HG03460 (cell line): ENCODE measurements around the gene SLC35B1.

Experiments used
- ATAC-seq: cut with Tn5 transposase; IDR thresholded peaks from one replicate; pipeline ENCODE4 v1.9.1; 2021; ENCODE audit not compliant: unreplicated experiment

SLC35B1 gene

GRCh38 chr17:49700960-49701359, 6.8 kb downstream of the SLC35B1 start:
- no peak for ATAC-seq

DNA sequence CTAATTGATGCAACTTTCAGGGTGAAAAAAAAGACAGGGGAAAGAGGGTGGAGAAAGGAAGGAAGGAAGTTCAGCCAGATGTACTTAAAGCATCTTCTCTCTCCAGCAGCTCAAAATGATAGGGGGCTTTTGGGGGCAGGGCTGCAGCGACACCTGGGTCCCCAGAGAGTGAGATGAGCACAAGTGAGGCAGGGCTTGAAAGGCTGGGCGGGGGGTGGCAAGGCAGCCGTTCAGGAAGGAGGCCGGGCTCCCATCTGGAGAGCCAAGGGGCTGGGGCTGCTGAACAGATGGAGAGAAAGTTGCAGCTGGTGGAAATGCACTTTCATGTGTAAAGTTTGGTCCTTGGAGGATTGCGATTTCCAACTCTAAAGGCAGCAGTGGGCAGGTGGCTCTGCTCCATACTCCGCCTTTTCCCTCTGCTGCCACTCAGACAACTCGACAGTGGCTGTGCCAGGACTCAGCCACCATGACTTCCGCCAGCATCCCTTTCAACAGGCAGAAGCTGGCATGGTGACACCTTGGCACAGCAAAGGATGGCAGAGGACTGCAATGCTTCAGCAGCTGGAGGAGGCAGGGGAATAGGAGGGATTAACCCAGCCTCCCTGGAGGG, 7.7 kb downstream of the SLC35B1 start:
- no peak for ATAC-seq

GRCh38 chr17:49698005-49698404, 9.8 kb downstream of the SLC35B1 start:
- no peak for ATAC-seq

- ATAC-seq: no peak
Measured at GRCh38 chr17:49696233-49696761, 11.5 kb downstream of the SLC35B1 start.

DNA sequence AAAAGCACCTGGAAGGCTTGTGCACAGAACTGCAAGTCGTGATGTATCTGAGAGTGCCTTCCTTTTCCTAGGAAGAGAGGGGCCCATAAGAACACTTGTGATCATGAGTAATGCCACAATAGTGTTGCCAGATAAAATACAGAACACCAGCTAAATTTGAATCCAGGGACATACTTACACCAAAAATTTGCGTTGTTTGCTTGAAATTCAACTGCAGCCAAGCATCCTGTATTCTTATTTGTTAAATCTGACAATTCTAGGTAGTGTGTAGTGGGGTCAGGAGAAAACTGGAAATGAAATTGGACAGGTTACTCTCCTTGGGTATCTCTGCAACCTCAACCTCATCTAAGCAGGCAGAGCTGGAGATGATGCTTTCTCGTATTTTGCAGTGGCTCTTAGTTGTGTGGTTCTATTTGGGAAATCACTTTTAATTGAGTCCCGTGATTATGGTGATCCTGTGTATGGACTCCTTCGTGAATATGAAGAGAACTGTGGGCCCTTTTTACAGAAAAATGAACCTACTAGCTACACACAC, 12.0 kb downstream of the SLC35B1 start:
- no peak for ATAC-seq

DNA sequence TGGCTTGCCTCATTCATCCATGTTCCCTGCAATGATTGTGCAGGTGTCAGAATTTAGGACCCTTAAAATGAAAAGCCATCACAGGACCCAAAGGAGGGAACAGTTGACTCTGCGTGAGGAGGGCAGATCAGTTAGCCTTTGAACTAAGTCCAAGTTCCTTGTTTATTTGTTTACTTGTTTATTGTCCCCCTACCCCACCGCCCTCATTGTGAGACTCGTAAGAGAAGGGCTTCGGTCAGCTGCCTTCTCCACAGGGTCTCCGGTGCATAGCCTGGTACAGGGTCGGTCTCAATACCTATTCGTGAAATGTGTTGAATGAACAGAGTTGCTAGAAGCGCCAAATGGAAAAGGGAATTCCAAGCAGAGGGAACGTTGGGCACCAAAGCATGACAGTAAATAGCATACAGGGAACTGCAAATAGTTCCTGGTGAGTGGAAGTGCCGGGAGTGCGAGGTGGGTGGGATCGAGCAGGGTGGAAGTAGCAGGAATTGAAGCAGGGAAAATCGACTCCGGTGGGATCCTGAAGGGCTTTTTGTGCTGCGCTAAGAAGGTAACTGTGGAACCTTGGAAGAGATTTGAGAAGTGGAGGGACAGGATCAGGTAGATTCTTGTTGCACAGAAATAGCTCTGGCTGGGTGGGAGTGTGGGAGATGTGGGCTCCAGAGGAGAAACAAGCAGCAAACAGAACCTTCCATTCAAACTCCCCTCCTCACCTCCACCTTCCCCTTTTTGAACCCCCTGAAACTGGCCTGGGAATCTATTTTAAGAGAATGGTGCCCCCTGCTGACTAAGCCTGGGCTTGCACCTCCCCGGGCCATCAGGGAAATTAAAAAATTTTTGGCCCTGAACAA, 12.7 kb downstream of the SLC35B1 start:
- no peak for ATAC-seq

GRCh38 chr17:49692751-49693150, 15.0 kb downstream of the SLC35B1 start:
- no peak for ATAC-seq

DNA sequence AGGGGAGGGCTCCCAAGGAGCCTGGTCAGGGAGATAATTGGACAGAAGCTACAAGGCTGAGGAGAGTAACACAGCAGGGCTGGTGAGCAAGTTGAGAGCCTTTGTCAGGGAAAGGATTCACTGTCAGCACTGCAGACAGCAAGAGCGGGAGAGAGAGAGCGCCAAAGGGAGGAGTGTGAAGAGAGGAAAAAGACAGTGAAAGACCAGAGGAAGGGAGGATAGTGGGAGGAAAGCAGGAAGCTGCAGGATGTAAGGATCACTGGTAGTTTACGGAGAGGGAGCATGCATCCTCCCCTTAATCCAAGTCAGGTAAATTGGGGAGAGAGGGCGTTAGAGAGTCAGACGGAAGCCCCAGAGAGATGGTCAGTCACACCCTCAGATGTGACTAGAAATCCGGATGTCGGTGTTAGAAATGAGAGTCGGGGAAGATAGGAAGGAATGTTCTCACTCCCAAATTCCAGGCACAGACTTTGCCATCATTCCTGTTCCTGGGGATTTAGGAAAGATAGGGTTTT, 16.0 kb downstream of the SLC35B1 start:
- no peak for ATAC-seq

DNA sequence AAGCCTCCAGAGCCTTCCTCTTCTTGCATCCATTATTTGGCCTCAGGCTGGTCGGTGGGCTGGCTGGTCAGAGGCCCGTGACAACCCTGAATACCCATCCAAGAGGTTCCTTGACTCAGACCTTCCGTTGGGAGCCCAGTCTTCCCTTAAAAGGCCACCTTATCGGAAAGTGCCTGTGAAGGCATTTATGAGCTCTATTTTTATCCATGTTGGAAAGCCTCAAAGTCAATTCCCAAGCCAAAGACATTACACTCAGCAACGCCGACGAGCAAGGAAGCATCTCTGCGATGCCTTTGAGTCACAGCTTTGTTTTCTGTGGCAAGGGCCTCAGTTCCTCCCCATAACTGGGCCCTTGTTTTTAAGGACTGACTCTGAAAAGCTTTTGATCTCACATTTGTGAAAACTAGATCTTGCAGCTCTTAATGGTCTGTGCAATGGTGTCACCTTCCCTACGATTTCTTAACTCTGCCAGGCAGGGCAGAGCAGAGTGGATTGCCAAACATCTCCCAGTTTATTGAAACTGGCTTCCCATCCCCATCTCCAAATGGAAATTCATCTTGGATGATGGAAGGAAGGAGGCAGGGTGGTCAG, 16.6 kb downstream of the SLC35B1 start:
- ATAC-seq: no peak

DNA sequence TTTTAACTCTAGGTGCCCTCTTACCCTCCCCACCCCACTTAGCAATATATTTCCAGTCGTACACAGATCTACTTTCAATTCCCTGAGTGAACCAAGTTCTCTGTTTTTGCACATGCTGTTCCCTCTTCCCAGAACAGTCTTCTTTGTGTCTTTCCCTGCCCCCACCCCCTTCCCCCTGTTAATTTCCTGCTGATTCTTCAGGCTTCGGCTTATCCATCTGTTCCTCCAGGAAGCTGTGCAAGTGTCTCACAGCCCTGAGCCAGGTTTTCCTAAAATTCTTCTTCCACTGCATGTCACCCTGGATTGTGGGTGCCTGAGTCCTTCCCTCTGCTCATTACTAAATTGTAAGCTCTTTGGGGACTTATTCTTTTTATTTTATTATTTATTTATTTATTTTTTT, 17.5 kb downstream of the SLC35B1 start:
- no peak for ATAC-seq

DNA sequence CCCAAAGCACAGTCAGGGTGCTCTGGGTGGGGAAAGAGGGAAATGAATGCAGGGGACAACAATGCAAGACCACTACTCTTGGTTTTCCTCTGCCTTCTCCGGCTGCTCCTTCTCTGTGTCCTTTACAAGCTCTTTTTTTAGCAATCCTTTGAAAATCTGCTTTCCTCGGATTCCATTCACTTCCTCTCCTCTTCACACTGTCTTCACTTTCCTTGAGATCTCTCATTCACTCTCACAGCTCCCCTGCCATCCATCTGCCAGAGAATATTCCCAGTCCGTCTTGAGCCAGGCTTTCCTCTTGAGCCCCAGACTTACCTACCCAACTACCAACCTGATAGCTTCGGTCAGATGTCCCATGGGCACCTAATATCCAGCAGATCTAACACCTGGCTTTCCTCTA, 18.9 kb downstream of the SLC35B1 start:
- ATAC-seq: no peak

DNA sequence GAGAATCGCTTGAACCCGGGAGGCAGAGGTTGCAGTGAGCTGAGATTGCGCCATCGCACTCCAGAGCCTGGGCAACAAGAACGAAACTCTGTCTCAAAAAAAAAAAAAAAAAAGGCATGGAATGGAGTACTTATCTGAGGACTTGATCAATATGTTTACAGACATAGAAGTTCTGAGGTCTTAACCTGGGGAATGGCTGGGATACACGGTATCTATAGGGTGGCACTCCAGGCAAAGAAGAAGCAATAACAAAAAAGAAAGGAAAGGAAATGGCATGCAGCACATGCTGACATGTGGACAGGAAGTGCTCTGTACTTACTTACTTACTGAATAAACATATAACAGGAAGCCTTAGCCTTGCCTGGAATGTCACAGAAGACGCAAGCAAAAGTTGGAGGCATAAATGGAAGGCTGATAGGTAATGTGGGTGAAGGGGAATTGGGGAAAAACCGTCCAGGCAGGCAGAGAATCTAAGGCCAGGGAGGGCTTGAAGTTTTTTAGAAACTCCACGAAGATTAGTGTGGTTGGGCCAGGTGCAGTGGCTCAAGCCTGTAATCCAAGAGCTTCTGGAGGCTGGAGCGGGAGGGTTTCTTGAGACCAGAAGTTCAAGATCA, 19.8 kb downstream of the SLC35B1 start:
- ATAC-seq: no peak

GRCh38 chr17:49681106-49681979, 26.4 kb downstream of the SLC35B1 start:
- ATAC-seq: no peak

DNA sequence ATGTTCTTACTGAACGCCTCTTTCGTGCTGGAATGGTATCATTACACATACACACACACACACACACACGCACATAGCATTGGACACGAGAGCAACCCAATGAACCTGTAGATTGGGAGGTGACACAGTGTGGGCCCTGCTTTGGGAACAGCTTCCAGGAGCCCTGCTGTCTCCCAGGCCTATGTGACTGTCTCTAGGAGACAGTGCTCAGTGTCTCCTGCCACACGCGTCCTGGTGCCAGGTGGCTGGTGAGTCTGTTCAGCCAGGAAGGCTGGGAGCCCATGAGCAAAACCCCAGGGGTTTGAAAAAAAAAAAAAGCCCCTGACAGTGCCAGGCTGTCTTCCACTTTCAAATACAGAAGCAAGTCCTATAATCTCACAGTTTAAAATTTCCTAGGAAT, 27.4 kb downstream of the SLC35B1 start:
- no peak for ATAC-seq

DNA sequence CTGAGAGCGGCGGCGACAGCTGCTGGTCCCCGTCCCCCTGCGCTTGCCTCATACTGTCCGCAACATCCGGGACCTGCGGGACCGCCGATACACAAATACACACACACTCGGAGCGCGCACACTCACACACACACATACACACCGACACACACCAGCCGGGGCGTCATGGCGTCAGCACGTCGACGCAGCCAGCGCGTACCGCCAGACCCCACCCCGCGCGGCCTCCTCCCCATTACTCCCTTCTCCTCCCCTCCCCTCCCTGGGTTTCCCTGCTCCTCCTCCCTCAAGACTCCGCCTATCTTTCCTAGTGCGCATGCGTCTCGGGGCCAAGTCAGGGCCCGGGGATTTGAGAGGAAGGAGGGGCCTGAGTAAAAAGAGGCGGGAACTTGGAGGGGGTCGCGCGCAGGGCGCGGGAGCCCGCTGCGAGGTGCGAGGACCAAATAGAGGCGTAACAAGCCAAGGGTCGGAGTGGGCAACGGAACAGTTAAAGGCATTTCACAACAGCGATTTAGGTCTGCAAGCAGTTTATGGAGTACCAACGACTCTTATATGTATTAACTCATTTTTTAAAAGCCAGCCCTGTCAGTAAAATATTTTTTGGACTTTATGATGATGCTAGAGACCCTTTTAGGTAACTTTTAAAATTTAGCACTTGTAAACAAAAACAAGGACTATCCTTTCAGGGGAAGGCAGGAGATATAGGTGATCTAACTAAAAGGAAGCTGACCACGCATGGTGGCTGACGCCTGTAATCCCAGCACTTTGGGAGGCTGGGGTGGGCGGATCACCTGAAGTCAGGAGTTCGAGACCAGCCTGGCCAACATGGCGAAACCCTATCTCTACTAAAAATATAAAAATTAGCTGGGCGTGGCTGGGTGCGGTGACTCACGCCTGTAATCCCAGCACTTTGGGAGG, 29.6 kb downstream of the SLC35B1 start, which contains the start of gene SPOP:
Gene SPOP (minus strand): TSS at position 165 of the 915 bp plus-strand sequence. CDS start 55,287 bp downstream, outside the sequence.
- ATAC-seq: peak; percentile 81

DNA sequence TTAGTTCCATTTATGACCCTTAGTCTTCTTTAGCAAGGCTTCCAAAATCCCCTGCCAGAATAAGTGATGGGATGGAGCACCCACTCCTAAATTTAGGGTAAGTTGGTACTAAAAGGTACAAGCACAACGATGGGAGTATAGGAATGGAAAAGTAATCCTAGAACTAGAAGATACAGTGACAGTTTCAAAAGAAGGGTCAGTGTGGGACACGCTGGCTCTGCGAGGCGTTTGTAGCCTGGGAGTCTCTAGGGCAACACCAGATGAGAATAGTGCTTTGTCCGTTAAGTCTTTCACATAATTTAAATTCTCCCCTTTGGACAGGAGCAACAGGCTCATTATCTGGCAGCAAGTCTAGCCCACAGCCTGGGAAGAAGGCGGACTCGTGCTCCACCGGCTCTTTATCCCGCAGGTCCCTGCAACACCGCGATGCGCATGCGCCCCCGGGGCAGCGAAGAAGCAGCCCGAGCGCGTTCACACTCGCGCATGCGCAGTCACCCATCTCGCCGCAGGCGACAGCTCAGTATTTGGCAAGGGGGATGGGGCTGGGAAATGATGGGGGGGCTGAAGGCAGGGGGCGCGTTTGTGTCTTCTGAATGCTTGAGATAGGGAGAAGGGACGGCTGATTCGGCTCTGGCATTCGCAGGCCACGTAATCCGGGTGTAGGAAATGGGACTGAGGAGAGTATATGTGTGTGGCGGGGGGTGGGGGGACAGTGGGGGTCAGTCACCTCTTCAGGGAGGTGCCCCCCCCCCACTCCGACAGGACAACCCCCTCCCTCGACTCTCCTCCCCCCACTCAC, 30.4 kb downstream of the SLC35B1 start:
- ATAC-seq: peak; percentile 53

DNA sequence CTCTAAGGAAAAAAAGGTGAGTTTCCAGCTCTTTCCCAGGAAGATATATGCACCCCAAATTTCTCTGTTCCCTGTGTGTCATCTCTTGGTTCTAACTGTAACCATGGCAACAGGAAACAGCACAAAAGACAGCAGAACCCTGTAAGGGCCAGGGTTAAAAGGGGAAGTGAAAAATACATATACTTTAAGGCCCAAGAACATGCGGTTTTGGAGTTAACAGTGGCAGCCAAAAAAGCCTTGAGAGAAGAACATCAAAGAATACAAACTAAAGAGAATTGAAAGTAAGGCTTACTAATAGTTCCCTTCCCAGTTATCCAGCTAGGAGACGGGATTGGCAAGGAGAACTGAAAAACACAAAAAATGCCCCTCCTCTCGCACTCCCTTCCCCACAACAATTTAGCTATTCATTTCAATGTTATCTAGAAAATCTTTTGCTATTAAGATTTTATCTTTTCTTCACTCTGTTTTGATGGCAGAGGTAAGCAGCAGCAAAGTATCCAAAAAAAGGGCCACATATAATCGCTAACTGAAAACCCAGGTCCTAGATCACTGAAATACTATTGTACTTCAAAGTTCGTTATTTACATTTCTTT, 31.4 kb downstream of the SLC35B1 start:
- ATAC-seq: peak; percentile 54

GRCh38 chr17:49674507-49674906, 33.3 kb downstream of the SLC35B1 start:
- no peak for ATAC-seq
